ENCODE data around the gene KAT7. TPM values are rescaled to one million over a fixed set of nuclear protein-coding genes. Genes with fewer than 3 reads are reported as not detected.

KAT7 gene
- total and polyA plus RNA-seq, 2 of the 8 experiments (the other 6 are each of a cell fraction or from before 2014, with no cell fraction given) = 90.9 to 139 TPM

- TF ChIP-seq CTCF (IDR thresholded peaks at IDR 0.05; ENCODE audit: control extremely low read depth in 1 of 3, insufficient read depth in 1 of 3, low read depth in 1 of 3, low read length in 3 of 3) = no peak
- no peak for TF ChIP-seq USF2 (IDR thresholded peaks at IDR 0.05; ENCODE audit: low read length)
Observed at GRCh38 chr17:49820773-49821172, 32.3 kb downstream of the KAT7 start (continued).

All from H1 (cell line).